GM12878 (cell line): Measurements from ENCODE around the gene GPR6. TPM values are rescaled to one million over a fixed set of nuclear protein-coding genes. Genes with fewer than 3 reads are reported as not detected.

Source experiments
- ATAC-seq: fragments of 200-7000 bp; cut with Tn5 transposase; 3 replicates; pipeline ENCODE4 v1.9.1; 2020; ENCODE audit warnings: mild to moderate bottlenecking, moderate library complexity
- BruUV-seq: library from RNA; stranded (reverse); fragments of 400-500 nt; replicated peaks from 2 replicates; lab custom pipeline; 2021; lab: Mats Ljungman, UMichigan
- CTCF ChIA-PET: fragments of 300-600 bp; sonication (Branson Sonifier 250); formaldehyde crosslinking; extraction: SDS; loops from one replicate; lab custom pipeline; 2021; ENCODE audit warnings: inconsistent platforms; lab: Yijun Ruan, JAX
- POLR2A ChIA-PET: fragments of 350-600 bp; formaldehyde crosslinking; extraction: SDS; loops from one replicate; lab custom pipeline; 2021; ENCODE audit warnings: inconsistent platforms; lab: Charles Lee
- RAD21 ChIA-PET: fragments of 300-600 bp; sonication (Branson Sonifier 250); formaldehyde crosslinking; loops from one replicate; lab custom pipeline; 2023; ENCODE audit warnings: antibody characterized with exemption; ENCODE audit not compliant: unreplicated experiment; lab: Charles Lee
- SMC1A ChIA-PET: fragments of 300-600 bp; sonication (Branson Sonifier 250); formaldehyde crosslinking; loops from one replicate; lab custom pipeline; 2023; ENCODE audit not compliant: unreplicated experiment, uncharacterized antibody; lab: Charles Lee
- DNase-seq: peaks from one replicate; pipeline ENCODE4 v3.0.0-alpha.2; 2011; ENCODE audit warnings: low read depth, low spot score
- FAIRE-seq: peaks from 3 replicates; lab custom pipeline; 2011; peaks lifted over from hg19 to GRCh38; lab: Jason Lieb, UNC
- H2AFZ ChIP-seq: 2 replicates; pipeline ENCODE4 v1.6.0; 2011; ENCODE audit warnings: low read depth, low read length, control low read depth; ENCODE audit not compliant: control insufficient read depth
- H3K27ac ChIP-seq: 2 replicates; pipeline ENCODE4 v1.5.1; 2011; ENCODE audit warnings: control low read depth; ENCODE audit not compliant: control insufficient read depth, insufficient read depth
- H3K27me3 ChIP-seq, 2 experiments: replicated peaks in 1 of 2; 2 replicates each; pipeline versions ENCODE4 v1.6.0 to v1.6.1; 2011; ENCODE audit warnings: low read length in 1 of 2; ENCODE audit not compliant: control insufficient read depth in 2 of 2, insufficient read depth in 2 of 2
- H3K36me3 ChIP-seq, 2 experiments: 2 replicates each; pipeline ENCODE4 v1.5.1; 2011; ENCODE audit warnings: low read length in 1 of 2; ENCODE audit not compliant: control insufficient read depth in 2 of 2, insufficient read depth in 2 of 2
- H3K4me1 ChIP-seq: 2 replicates; pipeline ENCODE4 v1.6.1; 2011; ENCODE audit warnings: mild to moderate bottlenecking, low read length, moderate library complexity, mixed read lengths; ENCODE audit not compliant: control insufficient read depth, insufficient read depth
- H3K4me2 ChIP-seq: 2 replicates; pipeline ENCODE4 v1.6.0; 2011; ENCODE audit warnings: control low read depth; ENCODE audit not compliant: control insufficient read depth, insufficient read depth
- H3K4me3 ChIP-seq: fragments of 200-600 bp; sonication (generic); 2 replicates; pipeline ENCODE4 v1.5.1; 2016
- H3K79me2 ChIP-seq: 2 replicates; pipeline ENCODE4 v1.6.0; 2011; ENCODE audit warnings: low read length; ENCODE audit not compliant: control insufficient read depth, insufficient read depth
- H3K9ac ChIP-seq: 2 replicates; pipeline ENCODE4 v1.8.0; 2011; ENCODE audit warnings: low read length, control low read depth, mixed read lengths; ENCODE audit not compliant: control insufficient read depth, insufficient read depth
- H3K9me3 ChIP-seq: replicated peaks from 3 replicates; pipeline ENCODE4 v1.5.1; 2011; ENCODE audit warnings: mild to moderate bottlenecking, low read length; ENCODE audit not compliant: control insufficient read depth, insufficient read depth
- H4K20me1 ChIP-seq: 2 replicates; pipeline ENCODE4 v1.6.0; 2011; ENCODE audit not compliant: control insufficient read depth, insufficient read depth
- ATF7 ChIP-seq: fragments of 450-650 bp; IDR thresholded peaks from 2 replicates; pipeline ENCODE4 v1.6.1; 2016; ENCODE audit warnings: low read depth, mild to moderate bottlenecking
- CBFB ChIP-seq: IDR thresholded peaks from 2 replicates; pipeline ENCODE4 v1.6.1; 2016; ENCODE audit warnings: antibody characterized with exemption, low read depth
- CHD2 ChIP-seq: IDR thresholded peaks from 2 replicates; pipeline ENCODE4 v1.6.1; 2011; ENCODE audit warnings: low read depth, low read length, improper control_type of control experiment, borderline replicate concordance
- HDAC2 ChIP-seq: fragments of 200-600 bp; sonication (generic); IDR thresholded peaks from 2 replicates; pipeline ENCODE4 v1.6.1; 2017
- NFXL1 ChIP-seq: fragments of 450-650 bp; IDR thresholded peaks from 2 replicates; pipeline ENCODE4 v1.6.1; 2017; ENCODE audit warnings: antibody characterized with exemption, mild to moderate bottlenecking, borderline replicate concordance
- NR2F1 ChIP-seq: fragments of 450-650 bp; conservative IDR thresholded peaks from 2 replicates; pipeline ENCODE4 v1.6.1; 2017; ENCODE audit warnings: mild to moderate bottlenecking
- WGBS: methylation state at CpG from one replicate; pipeline ENCODE4 v1.1.6; 2016; ENCODE audit warnings: low lambda C conversion rate; ENCODE audit not compliant: insufficient replicate concordance, insufficient coverage; ENCODE audit errors: missing lambda C conversion rate; 5-methylcytosine and 5-hydroxymethylcytosine counted together
- in situ Hi-C: fragments of 300-500 bp; cut with MboI; formaldehyde crosslinking; loops from 9 replicates; pipeline ENCODE4 v1.14.3; 2018; ENCODE audit warnings: mixed read lengths
- intact Hi-C: fragments of 100-400 bp; cut with micrococcal nuclease; formaldehyde crosslinking; loops from one replicate; pipeline ENCODE4 v1.14.2; 2022; ENCODE audit not compliant: unreplicated experiment
- polyA plus RNA-seq, 11 experiments: library from polyadenylated mRNA; depleted of rRNA in 4 of 11; unstranded in 6 of 11; stranded (reverse) in 5 of 11; fragments of >200 nt; fragmentation: Nextera tagmentation in 4 of 11; fragmentation: Illumina TruSeq in 1 of 11; extraction: Ambion mirVana in 4 of 11; extraction: Trizol in 1 of 11; gene quantifications; 1 replicate in 1 of 11; 2 replicates in 10 of 11; pipeline versions ENCODE4 v1.2.1 to v1.2.3, GENCODE V29; 2011 to 2016; ENCODE audit warnings: inconsistent platforms in 2 of 11, missing spikeins in 2 of 11, low read depth in 1 of 11
- total RNA-seq, 4 experiments: library from RNA; depleted of rRNA in 3 of 4; stranded (reverse); fragments of >200 nt in 3 of 4; fragmentation: Illumina TruSeq in 1 of 4; extraction: Trizol in 1 of 4; gene quantifications; 2 replicates each; pipeline versions ENCODE4 v1.2.1 to v1.2.3, GENCODE V29; 2013 to 2021
- TF ChIP-seq, protein P1 (sequence below): IDR thresholded peaks from 2 replicates; pipeline ENCODE4 v1.6.1; 2011; ENCODE audit warnings: low read depth, low read length, improper control_type of control experiment, borderline replicate concordance
- TF ChIP-seq, protein P2 (sequence below): fragments of 450-650 bp; IDR thresholded peaks from 2 replicates; pipeline ENCODE4 v1.6.1; 2014; ENCODE audit warnings: mild to moderate bottlenecking

GPR6 gene
- total and polyA plus RNA-seq, 10 of the 15 experiments (the other 5 are each of a cell fraction or from before 2014, with no cell fraction given) = not detected

- TF ChIP-seq CBFB (no peak), CHD2 (no peak)
- TF ChIP-seq, protein P1, sequence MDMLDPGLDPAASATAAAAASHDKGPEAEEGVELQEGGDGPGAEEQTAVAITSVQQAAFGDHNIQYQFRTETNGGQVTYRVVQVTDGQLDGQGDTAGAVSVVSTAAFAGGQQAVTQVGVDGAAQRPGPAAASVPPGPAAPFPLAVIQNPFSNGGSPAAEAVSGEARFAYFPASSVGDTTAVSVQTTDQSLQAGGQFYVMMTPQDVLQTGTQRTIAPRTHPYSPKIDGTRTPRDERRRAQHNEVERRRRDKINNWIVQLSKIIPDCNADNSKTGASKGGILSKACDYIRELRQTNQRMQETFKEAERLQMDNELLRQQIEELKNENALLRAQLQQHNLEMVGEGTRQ = no peak
- H2AFZ ChIP-seq = no peak overlapping the region
- BruUV-seq = no TSS peak
- ChIA-PET POLR2A (no interaction called here), CTCF (no interaction called here), RAD21 (no interaction called here), SMC1A (interaction anchor here (1.4 kb wide), 1 partner anchor 120 kb away, joined by 3 read pairs; no protein-coding TSS in a partner anchor)
- H3K79me2 ChIP-seq = no peaks in the 10 kb centered on the region
- no peaks in the 10 kb centered on the region for H3K36me3 ChIP-seq
- H3K4me3 ChIP-seq = no peak overlapping the region
- intact Hi-C loops (no loop called here), in situ Hi-C loops (no loop called here)
- no peaks in the 10 kb centered on the region for H3K27me3 ChIP-seq
- no peaks in the 10 kb centered on the region for H3K4me1 ChIP-seq
- ATAC-seq (no peak), DNase-seq (no peak), FAIRE-seq (no peak)
- H3K9me3 ChIP-seq = no peaks in the 10 kb centered on the region; the same call in 2 of the 3 replicates
- H3K4me2 ChIP-seq = no peak overlapping the region
- no peak overlapping the region for H3K27ac ChIP-seq
- 51% methylated on average over 2 of the region's 2 CpGs for WGBS
- no peak overlapping the region for H3K9ac ChIP-seq
- H4K20me1 ChIP-seq = no peaks in the 10 kb centered on the region
Observed at GRCh38 chr6:109984410-109984809, 6.3 kb downstream of the GPR6 start.

- ATAC-seq = no peak
- Histone ChIP-seq H3K4me2 (no peak overlapping the region), H3K36me3 (no peaks in the 10 kb centered on the region), H2AFZ (no peak overlapping the region), H3K4me1 (no peaks in the 10 kb centered on the region), H3K9me3 (no peaks in the 10 kb centered on the region), H3K9ac (no peak overlapping the region), H3K27ac (no peak overlapping the region), H3K79me2 (no peaks in the 10 kb centered on the region), H3K27me3 (peaks cover 0 to 1% of the 10 kb centered on the region in 2 experiments; a peak in 1 of 4 replicates), H3K4me3 (no peak overlapping the region), H4K20me1 (no peaks in the 10 kb centered on the region; the same call in 1 of the 2 replicates)
- no TSS peak for BruUV-seq
- FAIRE-seq = no peak
- WGBS = 29% methylated on average over 1 of the region's 1 CpG
- ChIA-PET RAD21 (no interaction called here), POLR2A (no interaction called here), CTCF (no interaction called here), SMC1A (no interaction called here)
- in situ Hi-C loops = no loop called here
- DNase-seq = no peak
- no peak for TF ChIP-seq NFXL1
- no peak for TF ChIP-seq ATF7
- no peak for TF ChIP-seq NR2F1
- TF ChIP-seq HDAC2 = no peak
- TF ChIP-seq, protein P2, sequence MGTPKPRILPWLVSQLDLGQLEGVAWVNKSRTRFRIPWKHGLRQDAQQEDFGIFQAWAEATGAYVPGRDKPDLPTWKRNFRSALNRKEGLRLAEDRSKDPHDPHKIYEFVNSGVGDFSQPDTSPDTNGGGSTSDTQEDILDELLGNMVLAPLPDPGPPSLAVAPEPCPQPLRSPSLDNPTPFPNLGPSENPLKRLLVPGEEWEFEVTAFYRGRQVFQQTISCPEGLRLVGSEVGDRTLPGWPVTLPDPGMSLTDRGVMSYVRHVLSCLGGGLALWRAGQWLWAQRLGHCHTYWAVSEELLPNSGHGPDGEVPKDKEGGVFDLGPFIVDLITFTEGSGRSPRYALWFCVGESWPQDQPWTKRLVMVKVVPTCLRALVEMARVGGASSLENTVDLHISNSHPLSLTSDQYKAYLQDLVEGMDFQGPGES = no peak
- intact Hi-C loops = no loop called here
Observed at GRCh38 chr6:109987196-109987595, 9.1 kb downstream of the GPR6 start.
